Endothelial cell of umbilical vein (primary cell): ENCODE data around the gene TSSC4. TPM values are rescaled to one million over a fixed set of nuclear protein-coding genes. Genes with fewer than 3 reads are reported as not detected.

Experiments used
- BruUV-seq: library from RNA; stranded (reverse); fragments of 400-500 nt; replicated peaks from 2 replicates; lab custom pipeline; 2021; lab: Mats Ljungman, UMichigan
- CTCF ChIA-PET: fragments of 300-600, 350-600 bp; sonication (Branson Sonifier 250); formaldehyde crosslinking; loops from one replicate; lab custom pipeline; 2021; ENCODE audit warnings: antibody characterized with exemption, inconsistent platforms; lab: Charles Lee
- POLR2A ChIA-PET: fragments of 300-600, 350-600 bp; sonication (Branson Sonifier 250); formaldehyde crosslinking; loops from one replicate; lab custom pipeline; 2021; ENCODE audit warnings: antibody characterized with exemption, inconsistent platforms; lab: Charles Lee
- DNase-seq: peaks from one replicate; pipeline ENCODE4 v3.0.0-alpha.2; 2011; ENCODE audit warnings: low read depth, low spot score
- FAIRE-seq: peaks from 2 replicates; lab custom pipeline; 2011; peaks lifted over from hg19 to GRCh38; lab: Jason Lieb, UNC
- H2AFZ ChIP-seq: 2 replicates; pipeline ENCODE4 v1.6.0; 2012; ENCODE audit warnings: low read depth, low read length, control low read depth, inconsistent platforms
- H3K27ac ChIP-seq: 2 replicates; pipeline ENCODE4 v1.5.1; 2011; ENCODE audit warnings: low read depth, mild to moderate bottlenecking, control low read depth, low read length, moderate library complexity; ENCODE audit not compliant: insufficient read depth
- H3K27me3 ChIP-seq, 2 experiments: 2 replicates each; pipeline versions ENCODE4 v1.6.0 to v1.6.1; 2011; ENCODE audit warnings: low read length in 2 of 2, mixed read lengths in 1 of 2; ENCODE audit not compliant: control insufficient read depth in 2 of 2, insufficient read depth in 2 of 2
- H3K36me3 ChIP-seq, 2 experiments: 2 replicates in 1 of 2; 3 replicates in 1 of 2; pipeline ENCODE4 v1.5.1; 2011; ENCODE audit warnings: low read length in 2 of 2, mild to moderate bottlenecking in 1 of 2, moderate library complexity in 1 of 2; ENCODE audit not compliant: control insufficient read depth in 2 of 2, insufficient read depth in 2 of 2; ENCODE audit errors: extremely low read depth in 1 of 2
- H3K4me1 ChIP-seq: 3 replicates; pipeline ENCODE4 v1.5.1; 2011; ENCODE audit warnings: mild to moderate bottlenecking, low read length; ENCODE audit not compliant: control insufficient read depth, insufficient read depth; ENCODE audit errors: extremely low read depth
- H3K4me2 ChIP-seq: 2 replicates; pipeline ENCODE4 v1.6.1; 2011; ENCODE audit warnings: low read length, control low read depth, mixed read lengths; ENCODE audit not compliant: insufficient read depth
- H3K4me3 ChIP-seq, 3 experiments: fragments of 200-600 bp in 1 of 3; sonication (generic), shearing (Covaris generic) in 1 of 3; replicated peaks in 1 of 3; 2 replicates each; pipeline ENCODE4 v1.5.1; 2011 to 2016; ENCODE audit warnings: control low read depth in 3 of 3, low read length in 3 of 3, mild to moderate bottlenecking in 2 of 3, inconsistent platforms in 1 of 3, low read depth in 1 of 3, moderate library complexity in 1 of 3; ENCODE audit not compliant: insufficient read depth in 1 of 3
- H3K79me2 ChIP-seq: 2 replicates; pipeline ENCODE4 v1.6.0; 2012; ENCODE audit warnings: low read length, inconsistent platforms; ENCODE audit not compliant: control insufficient read depth, insufficient read depth
- H3K9ac ChIP-seq: replicated peaks from 2 replicates; pipeline ENCODE3; 2011; ENCODE audit warnings: low read length, control low read depth; ENCODE audit not compliant: insufficient read depth; ENCODE audit errors: extremely low read depth
- H3K9me1 ChIP-seq: replicated peaks from 3 replicates; pipeline ENCODE4 v1.6.0; 2011; ENCODE audit warnings: mild to moderate bottlenecking, low read length; ENCODE audit not compliant: control insufficient read depth, insufficient read depth; ENCODE audit errors: extremely low read depth
- H3K9me3 ChIP-seq: replicated peaks from 2 replicates; pipeline ENCODE4 v1.5.1; 2012; ENCODE audit warnings: low read length, inconsistent platforms; ENCODE audit not compliant: control insufficient read depth, insufficient read depth
- H4K20me1 ChIP-seq: replicated peaks from 2 replicates; pipeline ENCODE3; 2011; ENCODE audit warnings: mild to moderate bottlenecking, low read length; ENCODE audit not compliant: control insufficient read depth, insufficient read depth; ENCODE audit errors: extremely low read depth
- EZH2 ChIP-seq: IDR thresholded peaks from 2 replicates; pipeline ENCODE4 v1.6.1; 2012; ENCODE audit warnings: borderline replicate concordance, low read depth, mild to moderate bottlenecking, moderate library complexity, low read length, inconsistent platforms; ENCODE audit not compliant: severe bottlenecking
- FOS ChIP-seq: IDR thresholded peaks from 2 replicates; pipeline ENCODE4 v1.6.1; 2011; ENCODE audit warnings: mild to moderate bottlenecking, low read length, moderate library complexity, borderline replicate concordance; ENCODE audit not compliant: insufficient read depth
- GATA2 ChIP-seq: IDR thresholded peaks from 2 replicates; pipeline ENCODE4 v1.7.0; 2011; ENCODE audit warnings: low read depth, mild to moderate bottlenecking, moderate library complexity, mixed read lengths, low read length; ENCODE audit not compliant: insufficient read length, insufficient read depth
- JUN ChIP-seq: IDR thresholded peaks from 2 replicates; pipeline ENCODE4 v1.6.1; 2011; ENCODE audit warnings: borderline replicate concordance, low read depth; ENCODE audit not compliant: insufficient read length, insufficient read depth
- MYC ChIP-seq: IDR thresholded peaks from one replicate; pipeline ENCODE4 v1.6.1; 2011; ENCODE audit warnings: mild to moderate bottlenecking, low read depth, low read length
- POLR2A ChIP-seq: IDR thresholded peaks from 2 replicates; pipeline ENCODE4 v1.6.1; 2012; ENCODE audit warnings: low read depth, mild to moderate bottlenecking, control low read depth, low read length
- POLR2AphosphoS5 ChIP-seq: IDR thresholded peaks from 2 replicates; pipeline ENCODE4 v1.6.1; 2012; ENCODE audit warnings: low read depth, mild to moderate bottlenecking, control low read depth, low read length, moderate library complexity; ENCODE audit not compliant: insufficient read depth
- dilution Hi-C: fragments of 300-500 bp; cut with MboI; formaldehyde crosslinking; loops from one replicate; pipeline ENCODE4 v1.15.0; 2019; ENCODE audit warnings: low sequenced_read_pairs; ENCODE audit not compliant: extremely low pct_ligation_motif_present
- intact Hi-C: fragments of 100-400 bp; cut with micrococcal nuclease; formaldehyde crosslinking; loops from one replicate; pipeline ENCODE4 v1.10.0; 2022
- polyA plus RNA-seq, 4 experiments: library from polyadenylated mRNA; depleted of rRNA in 3 of 4; stranded (reverse) in 3 of 4; unstranded in 1 of 4; fragments of >200 nt; gene quantifications; 2 replicates each; pipeline versions ENCODE4 v1.2.1 to v1.2.3, GENCODE V29; 2011 to 2012; ENCODE audit warnings: missing spikeins in 1 of 4
- total RNA-seq: library from RNA; stranded (reverse); gene quantifications from 2 replicates; pipeline ENCODE4 v1.2.3, GENCODE V29; 2021
- TF ChIP-seq, protein P1 (sequence below): IDR thresholded peaks from 2 replicates; pipeline ENCODE4 v1.6.1; 2011; ENCODE audit not compliant: insufficient read depth, insufficient read length
- TF ChIP-seq, protein P2 (sequence below), 2 donors: IDR thresholded peaks; 1 replicate in 1 of 2; 2 replicates in 1 of 2; pipeline ENCODE4 v1.5.1; 2011; ENCODE audit warnings: low read length in 2 of 2, mild to moderate bottlenecking in 2 of 2, moderate library complexity in 2 of 2, control low read depth in 1 of 2, inconsistent platforms in 1 of 2, low read depth in 1 of 2; ENCODE audit not compliant: insufficient read depth in 1 of 2; ENCODE audit errors: extremely low read depth in 1 of 2

The TSSC4 gene
- total and polyA plus RNA-seq, 2 donors (not counting 3 experiments of a cell fraction or from before 2014, with no cell fraction given) = 42.7 to 59.6 TPM

DNA sequence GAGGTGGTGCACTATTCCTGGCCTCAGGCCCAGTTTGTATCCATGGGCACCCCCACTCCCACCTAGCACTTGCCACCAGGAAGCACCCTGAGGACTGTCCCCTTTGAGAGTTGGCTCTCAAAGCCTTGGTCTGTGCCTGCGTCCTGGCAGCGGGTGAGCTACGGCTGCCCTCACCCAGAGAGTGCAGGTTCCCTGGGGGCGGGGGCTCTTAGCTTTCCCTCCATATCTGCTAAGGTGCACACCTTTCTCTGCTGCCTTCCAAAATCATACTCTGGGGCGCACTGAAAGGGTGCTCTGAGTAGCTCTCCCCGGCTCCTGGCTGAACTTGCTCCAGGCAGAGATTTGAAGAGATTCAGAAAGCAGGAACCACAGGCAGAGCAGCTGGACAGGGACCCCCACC is 51.4 kb downstream of the TSSC4 start:
- dilution Hi-C loops = no loop called here
- no peak for DNase-seq

More for the DNA sequence above, 51.4 kb downstream of the TSSC4 start:
- no peak for FAIRE-seq
- Histone ChIP-seq H3K9me3 (no peaks in the 10 kb centered on the region), H4K20me1 (no peaks in the 10 kb centered on the region), H2AFZ (no peak overlapping the region), H3K27ac (no peak overlapping the region), H3K36me3 (no peaks in the 10 kb centered on the region), H3K79me2 (no peaks in the 10 kb centered on the region), H3K9me1 (no peaks in the 10 kb centered on the region), H3K4me2 (no peak overlapping the region), H3K4me1 (no peaks in the 10 kb centered on the region), H3K27me3 (no peaks in the 10 kb centered on the region), H3K9ac (no peak overlapping the region), H3K4me3 (no peak overlapping the region)
- POLR2A ChIA-PET = no interaction called here
- CTCF ChIA-PET = no interaction called here
- no TSS peak for BruUV-seq
- intact Hi-C loops = no loop called here
- no peak for TF ChIP-seq EZH2
- TF ChIP-seq, protein P1, sequence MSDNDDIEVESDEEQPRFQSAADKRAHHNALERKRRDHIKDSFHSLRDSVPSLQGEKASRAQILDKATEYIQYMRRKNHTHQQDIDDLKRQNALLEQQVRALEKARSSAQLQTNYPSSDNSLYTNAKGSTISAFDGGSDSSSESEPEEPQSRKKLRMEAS = no peak
- no peak for TF ChIP-seq POLR2AphosphoS5
- no peak for TF ChIP-seq JUN
- no peak for TF ChIP-seq POLR2A
- no peak for TF ChIP-seq MYC
- no peak for TF ChIP-seq GATA2
- no peak for TF ChIP-seq FOS
- TF ChIP-seq, protein P2, sequence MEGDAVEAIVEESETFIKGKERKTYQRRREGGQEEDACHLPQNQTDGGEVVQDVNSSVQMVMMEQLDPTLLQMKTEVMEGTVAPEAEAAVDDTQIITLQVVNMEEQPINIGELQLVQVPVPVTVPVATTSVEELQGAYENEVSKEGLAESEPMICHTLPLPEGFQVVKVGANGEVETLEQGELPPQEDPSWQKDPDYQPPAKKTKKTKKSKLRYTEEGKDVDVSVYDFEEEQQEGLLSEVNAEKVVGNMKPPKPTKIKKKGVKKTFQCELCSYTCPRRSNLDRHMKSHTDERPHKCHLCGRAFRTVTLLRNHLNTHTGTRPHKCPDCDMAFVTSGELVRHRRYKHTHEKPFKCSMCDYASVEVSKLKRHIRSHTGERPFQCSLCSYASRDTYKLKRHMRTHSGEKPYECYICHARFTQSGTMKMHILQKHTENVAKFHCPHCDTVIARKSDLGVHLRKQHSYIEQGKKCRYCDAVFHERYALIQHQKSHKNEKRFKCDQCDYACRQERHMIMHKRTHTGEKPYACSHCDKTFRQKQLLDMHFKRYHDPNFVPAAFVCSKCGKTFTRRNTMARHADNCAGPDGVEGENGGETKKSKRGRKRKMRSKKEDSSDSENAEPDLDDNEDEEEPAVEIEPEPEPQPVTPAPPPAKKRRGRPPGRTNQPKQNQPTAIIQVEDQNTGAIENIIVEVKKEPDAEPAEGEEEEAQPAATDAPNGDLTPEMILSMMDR (IDR thresholded peaks at IDR 0.05; ENCODE audit: extremely low read depth in 1 of 2, insufficient read depth in 1 of 2, low read depth in 1 of 2, low read length in 2 of 2) = no peak
